ENCODE data around the gene PTPRG. TPM values are rescaled to one million over a fixed set of nuclear protein-coding genes. Genes with fewer than 3 reads are reported as not detected.

Gene PTPRG
- total RNA-seq, 2 donors from 2014 or later: 23.9 to 31.6 TPM

DNA sequence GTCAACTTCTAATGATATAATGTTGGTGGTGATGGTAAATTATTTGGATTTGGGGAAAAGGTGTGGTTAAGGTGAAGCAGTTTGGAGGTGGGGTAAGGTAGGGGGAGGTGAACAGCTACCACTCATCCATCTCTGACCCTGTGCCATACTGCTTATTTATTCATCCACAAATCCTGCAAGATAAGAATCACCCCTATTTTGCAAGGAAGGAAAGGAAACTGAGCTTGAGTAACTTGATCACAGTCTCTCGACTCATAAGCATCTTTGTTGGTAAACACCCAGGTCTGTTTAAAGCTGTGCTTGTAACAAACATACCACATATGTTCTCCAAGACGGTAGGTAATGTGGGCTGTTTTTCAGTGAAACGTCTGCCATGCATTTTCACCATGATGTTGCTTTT lies 67.3 kb downstream of the PTPRG start:
- WGBS, 2 donors: 87 to 91% methylated on average over 3 of the region's 3 CpGs
- ATAC-seq (no peak), DNase-seq (no peak)
- TF ChIP-seq POLR2A (IDR thresholded peaks at IDR 0.05) (no peak), CTCF (IDR thresholded peaks at IDR 0.05) (no peak)
- Histone ChIP-seq H3K36me3 (replicated peaks in 1 of 2; ENCODE audit: insufficient read depth in 1 of 2, low read depth in 2 of 2) (no peaks in the 10 kb centered on the region), H3K27ac (no peak overlapping the region), H3K4me3 (no peak overlapping the region), H3K4me1 (peaks cover 25% of the 10 kb centered on the region), H3K27me3 (no peaks in the 10 kb centered on the region), H3K9me3 (no peaks in the 10 kb centered on the region)
- intact Hi-C loops (cut with DNase I): no loop called here

GRCh38 chr3:61629442-61629841 lies 68.1 kb downstream of the PTPRG start:
- Histone ChIP-seq H3K4me3 (no peak overlapping the region), H3K9me3 (no peaks in the 10 kb centered on the region), H3K27ac (no peak overlapping the region), H3K36me3 (replicated peaks in 1 of 2; ENCODE audit: insufficient read depth in 1 of 2, low read depth in 2 of 2) (no peaks in the 10 kb centered on the region), H3K27me3 (no peaks in the 10 kb centered on the region), H3K4me1 (peaks cover 28% of the 10 kb centered on the region)
- intact Hi-C loops (cut with DNase I): no loop called here
- 84 to 88% methylated on average over 4 of the region's 4 CpGs for WGBS, 2 donors
- no peak for TF ChIP-seq POLR2A (IDR thresholded peaks at IDR 0.05)
- no peak for ATAC-seq
- no peak for DNase-seq

DNA sequence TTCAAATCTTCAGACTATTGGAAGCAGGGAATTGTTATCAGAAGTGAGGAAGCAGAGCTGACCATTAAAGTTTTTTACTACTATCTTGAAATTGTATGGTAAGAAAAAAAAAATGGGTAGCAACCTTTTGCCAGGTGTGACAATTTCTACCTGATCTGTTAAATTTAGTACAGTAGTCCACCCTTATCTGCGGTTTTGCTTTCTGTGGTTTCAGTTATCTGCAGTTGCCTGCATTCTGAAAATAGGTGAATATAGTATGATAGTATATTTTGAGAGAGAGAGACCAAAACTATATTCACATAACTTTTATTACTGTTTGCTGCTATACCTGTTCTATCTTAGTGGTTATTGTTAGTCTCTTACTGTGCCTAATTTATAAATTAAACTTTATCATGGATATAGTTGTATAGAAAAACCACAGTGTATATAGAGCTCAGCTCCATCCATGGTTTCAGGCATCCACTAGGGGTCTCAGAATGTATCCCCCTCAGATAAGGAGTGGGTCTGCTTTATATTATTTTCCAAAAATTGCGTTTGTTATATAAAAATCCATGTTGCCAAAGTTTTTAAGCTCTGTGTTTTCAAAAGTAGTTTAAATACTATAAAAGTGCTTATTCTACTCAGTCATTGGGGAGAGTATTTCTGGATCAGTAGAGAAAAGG lies 69.9 kb downstream of the PTPRG start:
- no peak for ATAC-seq
- Histone ChIP-seq H3K27ac (no peak overlapping the region), H3K36me3 (replicated peaks in 1 of 2; ENCODE audit: insufficient read depth in 1 of 2, low read depth in 2 of 2) (no peaks in the 10 kb centered on the region), H3K27me3 (no peaks in the 10 kb centered on the region), H3K9me3 (no peaks in the 10 kb centered on the region), H3K4me1 (peaks cover 27% of the 10 kb centered on the region), H3K4me3 (no peak overlapping the region)
- WGBS, 2 donors: 63 to 65% methylated on average over 2 of the region's 2 CpGs
- TF ChIP-seq CTCF (IDR thresholded peaks at IDR 0.05): no peak
- no peak for TF ChIP-seq POLR2A (IDR thresholded peaks at IDR 0.05)
- DNase-seq: no peak
- intact Hi-C loops (cut with DNase I): no loop called here

- DNase-seq (no peak), ATAC-seq (no peak)
- no peaks in the 10 kb centered on the region for H3K9me3 ChIP-seq
- H3K27me3 ChIP-seq: no peaks in the 10 kb centered on the region
- H3K4me3 ChIP-seq: no peak overlapping the region
- H3K36me3 ChIP-seq (replicated peaks in 1 of 2; ENCODE audit: insufficient read depth in 1 of 2, low read depth in 2 of 2): no peaks in the 10 kb centered on the region
- TF ChIP-seq POLR2A (IDR thresholded peaks at IDR 0.05) (no peak), CTCF (IDR thresholded peaks at IDR 0.05) (no peak)
- intact Hi-C loops (cut with DNase I): no loop called here
- H3K27ac ChIP-seq: no peak overlapping the region
- peaks cover 19% of the 10 kb centered on the region for H3K4me1 ChIP-seq
- WGBS, 2 donors: 91 to 98% methylated on average over 2 of the region's 2 CpGs
Observed at GRCh38 chr3:61632568-61633175, 71.3 kb downstream of the PTPRG start.

DNA sequence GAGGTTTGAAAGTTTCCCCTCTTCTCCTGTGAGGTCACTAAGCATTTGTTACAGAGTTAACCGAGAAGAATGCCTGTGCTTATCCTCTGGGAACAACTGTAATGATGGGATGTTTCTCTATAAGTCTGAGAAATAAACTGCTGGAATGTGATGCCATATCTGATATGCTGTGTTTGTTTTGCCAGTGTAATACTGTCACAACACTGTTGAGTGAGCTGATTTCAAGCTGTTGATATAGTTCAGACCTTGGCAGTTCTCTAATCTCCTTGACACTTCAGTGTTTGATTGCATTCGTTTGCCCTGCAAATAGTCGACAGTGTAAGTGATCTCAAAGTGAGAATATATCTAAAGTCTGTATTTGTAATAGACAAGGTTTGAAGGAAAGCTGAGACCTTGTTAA lies 73.3 kb downstream of the PTPRG start:
- no peak for TF ChIP-seq CTCF (IDR thresholded peaks at IDR 0.05)
- TF ChIP-seq POLR2A (IDR thresholded peaks at IDR 0.05): no peak
- ATAC-seq: no peak

More for the DNA sequence above, 73.3 kb downstream of the PTPRG start:
- no peak overlapping the region for H3K4me3 ChIP-seq
- H3K9me3 ChIP-seq: no peaks in the 10 kb centered on the region
- H3K27me3 ChIP-seq: no peaks in the 10 kb centered on the region
- no peaks in the 10 kb centered on the region for H3K36me3 ChIP-seq (replicated peaks in 1 of 2; ENCODE audit: insufficient read depth in 1 of 2, low read depth in 2 of 2)
- no peak overlapping the region for H3K27ac ChIP-seq
- DNase-seq: no peak
- H3K4me1 ChIP-seq: peaks cover 22% of the 10 kb centered on the region
- WGBS, 2 donors: 9 to 19% methylated on average over 3 of the region's 3 CpGs
- intact Hi-C loops (cut with DNase I): no loop called here

Data from body of pancreas (tissue), 4 donors.